Measurements from ENCODE around the gene PPP6R1. TPM values are rescaled to one million over a fixed set of nuclear protein-coding genes. Genes with fewer than 3 reads are reported as not detected.

The PPP6R1 gene
- total RNA-seq, 2 experiments from 2014 or later: 172 to 182 TPM

GRCh38 chr19:55259540-55260210 lies 858 bp upstream of the PPP6R1 start:
- H3K4me3 ChIP-seq (ENCODE audit: low read length): peak overlapping the region; percentile 76
- H3K9me3 Mint-ChIP-seq: no peaks in the 10 kb centered on the region
- no peaks in the 10 kb centered on the region for H3K36me3 ChIP-seq (ENCODE audit: insufficient read depth, low read length)
- H3K27me3 Mint-ChIP-seq: no peaks in the 10 kb centered on the region
- peak in 1 of 14 experiments; percentile 50 for DNase-seq
- intact Hi-C loops (cut with DNase I, micrococcal nuclease): loop anchor here (1.0 to 10.0 kb wide), 10 partner anchors 21 to 1053 kb away; partner anchors contain the start of genes HSPBP1 (in 2 of the 2), KMT5C (in 1 of the 2), PPP1R12C (in 1 of the 2) and RPL28 (in 1 of the 2)
- no peaks in the 10 kb centered on the region for H3K27me3 ChIP-seq (ENCODE audit: control insufficient read depth in 1 of 2, insufficient read depth in 2 of 2, low read length in 2 of 2)
- H3K4me1 ChIP-seq (ENCODE audit: insufficient read depth, low read length): peaks cover 46% of the 10 kb centered on the region
- TF ChIP-seq CTCF (IDR thresholded peaks at IDR 0.05): no peak
- ChIA-PET POLR2A (interaction anchor here (0.7 to 3.7 kb wide), 24 partner anchors 9 to 365 kb away, joined by 3 to 79 read pairs (median 4); partner anchors contain the start of genes BRSK1, FIZ1, HSPBP1 and ISOC2), CTCF (interaction anchor here (1.1 to 2.3 kb wide), 3 partner anchors 42 to 244 kb away, joined by 4 to 10 read pairs (median 7); no protein-coding TSS in a partner anchor)
- peaks cover 42% of the 10 kb centered on the region for H3K36me3 Mint-ChIP-seq (ENCODE audit: low read depth)
- peaks cover 0 to 5% of the 10 kb centered on the region in 2 experiments for H3K9me3 ChIP-seq (ENCODE audit: control insufficient read depth in 1 of 2, insufficient read depth in 1 of 2, low read length in 2 of 2)
- no peak for ATAC-seq (ENCODE audit: poor library complexity)
- peak overlapping the region; percentile 97 for H3K27ac Mint-ChIP-seq
- peak overlapping the region; percentile 89 for H3K4me3 Mint-ChIP-seq
- peaks cover 36% of the 10 kb centered on the region for H3K4me1 Mint-ChIP-seq (ENCODE audit: low read depth)
- peak overlapping the region; percentile 92 to 93 for H3K27ac ChIP-seq (ENCODE audit: low read depth in 1 of 2, low read length in 2 of 2)

- peak overlapping the region; percentile 76 for H3K4me3 ChIP-seq (ENCODE audit: low read length)
- peak overlapping the region; percentile 89 for H3K4me3 Mint-ChIP-seq
- peak; percentile 9 for ATAC-seq (ENCODE audit: poor library complexity)
Observed at GRCh38 chr19:55258476-55258827, 365 bp downstream of the PPP6R1 start.

More at GRCh38 chr19:55258476-55258827, 365 bp downstream of the PPP6R1 start:
- Mint-ChIP-seq H3K27ac (peak overlapping the region; percentile 97), H3K9me3 (no peaks in the 10 kb centered on the region), H3K27me3 (no peaks in the 10 kb centered on the region), H3K36me3 (ENCODE audit: low read depth) (peaks cover 51% of the 10 kb centered on the region), H3K4me1 (ENCODE audit: low read depth) (peaks cover 46% of the 10 kb centered on the region)
- Histone ChIP-seq H3K27ac (ENCODE audit: low read depth in 1 of 2, low read length in 2 of 2) (peak overlapping the region; percentile 78 to 93), H3K9me3 (ENCODE audit: control insufficient read depth in 1 of 2, insufficient read depth in 1 of 2, low read length in 2 of 2) (peaks cover 0 to 5% of the 10 kb centered on the region in 2 experiments), H3K36me3 (ENCODE audit: insufficient read depth, low read length) (no peaks in the 10 kb centered on the region), H3K4me1 (ENCODE audit: insufficient read depth, low read length) (peaks cover 57% of the 10 kb centered on the region), H3K27me3 (ENCODE audit: control insufficient read depth in 1 of 2, insufficient read depth in 2 of 2, low read length in 2 of 2) (no peaks in the 10 kb centered on the region)
- peak in 9 of 14 experiments; percentile 27 to 70 (median 44) for DNase-seq
- intact Hi-C loops (cut with DNase I, micrococcal nuclease): loop anchor here (2.0 to 10.0 kb wide), 7 partner anchors 81 to 1054 kb away; partner anchors contain the start of genes PPP1R12C (in 1 of the 2), UBE2S (in 1 of the 2), ZNF524 (in 1 of the 2) and ZNF865 (in 1 of the 2)
- POLR2A ChIA-PET: interaction anchor here (0.7 to 5.2 kb wide), 16 partner anchors 8 to 376 kb away, joined by 3 to 79 read pairs (median 5); partner anchors contain the start of genes BRSK1, FIZ1, HSPBP1 and ISOC2
- CTCF ChIA-PET: interaction anchor here (1.1 to 2.3 kb wide), 2 partner anchors 43 to 160 kb away, joined by 4 to 10 read pairs; no protein-coding TSS in a partner anchor
- TF ChIP-seq CTCF (IDR thresholded peaks at IDR 0.05): no peak

Data from CD4-positive, alpha-beta T cell (primary cell).